Measurements from ENCODE around the gene ITGBL1.

ITGBL1 gene

DNA sequence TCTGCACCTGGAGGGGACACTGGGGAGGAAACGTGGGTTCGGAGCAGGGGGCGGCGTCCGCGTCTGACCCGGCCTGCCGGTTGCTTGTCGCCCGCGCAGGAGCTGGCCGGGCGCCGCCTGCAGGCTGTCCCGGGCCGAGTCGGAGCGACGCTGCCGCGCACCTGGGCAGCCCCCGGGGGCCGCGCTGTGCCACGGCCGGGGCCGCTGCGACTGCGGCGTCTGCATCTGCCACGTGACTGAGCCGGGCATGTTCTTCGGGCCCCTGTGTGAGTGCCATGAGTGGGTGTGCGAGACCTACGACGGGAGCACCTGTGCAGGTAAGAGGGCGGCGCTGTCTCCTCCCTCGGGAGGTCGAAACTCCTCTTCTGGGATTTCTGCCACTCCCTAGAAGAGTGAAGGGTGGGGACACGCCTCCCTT lies 1.3 kb downstream of the ITGBL1 start:
- no peak for DNase-seq

DNA sequence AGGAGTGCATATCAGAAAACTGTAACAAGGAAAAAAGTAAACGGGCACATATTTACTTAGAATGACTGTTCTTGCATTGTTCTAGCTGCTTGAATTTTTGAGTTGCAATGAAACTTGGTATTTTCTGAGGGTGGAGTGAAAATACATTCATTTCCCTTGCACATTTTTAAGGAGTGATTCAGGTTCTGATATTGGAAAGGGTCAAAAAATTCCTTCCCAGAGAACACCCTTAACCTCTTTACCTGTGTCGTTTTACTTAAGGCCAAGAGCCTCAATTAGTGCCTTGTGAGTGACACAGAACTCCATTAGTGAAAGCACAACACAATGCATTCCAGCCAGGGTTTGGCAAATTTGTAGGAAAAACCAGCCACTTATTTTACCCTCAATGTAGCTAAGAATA lies 2.3 kb downstream of the ITGBL1 start:
- DNase-seq: no peak

DNA sequence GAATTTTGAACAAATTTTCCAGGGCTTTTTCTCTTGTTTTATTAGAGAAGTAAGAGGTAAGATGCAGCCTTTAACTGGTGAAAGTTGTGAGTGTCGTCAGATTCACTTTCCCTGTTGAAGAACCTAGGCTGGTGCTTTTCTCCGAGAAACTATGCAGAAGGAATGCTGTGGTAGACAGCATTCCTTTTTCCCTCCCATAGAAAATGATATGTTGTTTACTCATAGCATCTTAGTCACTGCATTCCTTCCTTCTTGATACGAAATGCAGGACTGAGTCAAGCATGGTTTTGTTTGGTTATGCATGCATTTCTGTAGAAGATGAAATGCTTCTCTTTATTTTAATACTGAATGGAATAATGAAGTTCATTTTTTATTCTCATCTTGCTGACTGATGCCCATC lies 3.4 kb downstream of the ITGBL1 start:
- no peak for DNase-seq

DNA sequence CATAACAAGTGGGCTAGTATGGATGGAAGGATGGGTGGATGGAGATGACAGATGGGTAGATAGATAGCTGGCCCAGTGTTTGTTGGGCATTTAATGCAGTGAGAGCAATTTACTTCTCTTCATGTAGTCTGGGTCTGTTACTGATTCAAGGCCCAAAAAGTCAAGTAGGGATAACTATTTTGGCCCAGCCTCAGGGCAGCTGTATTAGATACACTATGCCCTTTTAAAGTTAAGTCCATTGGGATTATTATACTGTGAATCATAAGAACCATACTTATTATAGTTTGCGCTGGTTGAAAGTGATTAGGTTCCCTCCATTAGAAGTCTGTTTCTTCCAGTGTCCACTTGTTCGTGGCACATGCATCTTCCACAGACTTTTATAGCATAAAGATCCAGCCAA lies 4.7 kb downstream of the ITGBL1 start:
- DNase-seq: no peak

DNA sequence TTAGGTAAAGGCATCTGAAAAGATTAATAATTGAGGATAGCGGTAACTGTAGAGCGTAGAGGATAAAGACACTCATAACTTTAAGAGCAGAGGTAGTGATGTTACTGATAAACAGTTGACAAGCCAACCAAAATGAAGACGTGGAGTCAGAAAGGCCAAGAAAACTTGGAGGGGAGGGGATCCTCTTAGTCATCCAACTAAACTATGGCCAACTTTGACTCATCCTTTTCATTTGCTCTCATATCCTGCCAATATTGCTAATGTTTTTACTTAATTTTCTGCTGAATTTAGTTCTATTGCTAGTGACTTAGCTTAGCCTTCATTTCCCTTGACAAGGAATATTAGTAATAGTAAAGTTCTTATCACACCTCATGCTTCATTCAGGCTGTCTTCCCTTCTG lies 13.4 kb downstream of the ITGBL1 start:
- DNase-seq: no peak

DNA sequence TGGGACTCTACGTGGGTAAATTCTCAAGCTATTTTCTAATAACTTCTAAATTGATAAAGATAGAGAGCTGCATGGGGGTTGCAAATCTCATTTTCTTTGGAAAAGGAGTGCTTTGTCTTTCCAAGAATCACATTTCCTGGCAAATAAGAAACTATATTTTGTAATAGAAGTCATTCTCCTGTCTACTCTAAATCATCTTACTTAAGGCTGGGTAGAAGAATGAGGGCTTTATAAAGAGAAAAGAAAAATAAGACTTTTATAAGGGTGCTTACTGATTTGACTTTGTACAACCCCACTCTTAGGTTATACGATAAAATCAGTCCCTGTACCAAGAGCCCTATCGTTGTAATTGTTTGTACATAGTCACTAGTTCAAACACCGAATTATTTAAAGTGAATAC lies 14.9 kb downstream of the ITGBL1 start:
- DNase-seq: no peak

DNA sequence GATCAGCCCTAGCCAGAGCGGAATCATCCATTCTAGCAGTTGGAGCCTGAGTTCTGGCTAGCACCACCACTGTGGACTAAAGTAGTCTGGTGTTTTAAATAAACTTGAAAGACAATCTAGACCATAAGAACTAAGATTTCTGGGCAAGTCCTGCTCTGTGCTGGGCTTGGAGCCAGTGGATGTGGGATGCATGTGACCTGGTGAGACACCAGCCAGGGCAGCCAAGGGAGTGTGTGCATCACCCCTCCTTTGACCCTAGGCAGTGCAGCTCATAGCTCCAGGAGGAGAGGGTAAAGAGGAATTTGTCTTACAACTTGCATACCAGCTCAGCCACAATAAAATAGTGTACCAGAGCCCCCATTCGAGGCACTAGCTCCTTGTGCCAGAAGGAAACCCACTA lies 21.0 kb downstream of the ITGBL1 start:
- DNase-seq: no peak

DNA sequence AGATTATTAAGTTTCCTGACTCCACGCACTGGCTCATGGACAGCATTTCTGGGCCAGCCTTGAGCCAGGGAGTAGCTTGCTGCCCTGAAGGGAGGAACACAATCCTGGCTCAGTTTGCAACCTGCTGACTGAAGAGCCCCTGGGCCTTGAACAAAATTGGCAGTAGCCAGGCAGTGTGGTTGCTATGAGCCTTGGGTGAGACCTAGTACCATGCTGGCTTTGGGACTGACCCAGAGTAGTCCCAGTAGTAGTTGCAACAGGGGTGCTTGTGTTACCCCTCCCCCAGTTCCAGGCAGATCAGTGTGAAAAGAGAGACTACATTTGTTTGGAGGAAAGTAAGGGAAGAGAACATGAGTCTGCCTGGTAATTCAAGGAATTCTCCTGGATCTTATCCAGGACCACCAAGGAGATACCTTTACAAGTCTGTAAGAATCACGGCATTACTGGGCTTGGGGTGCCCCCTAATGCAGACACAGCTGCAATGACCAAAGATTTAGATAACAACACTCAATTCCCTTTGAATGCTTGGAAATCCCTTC lies 22.0 kb downstream of the ITGBL1 start:
- no peak for DNase-seq

DNA sequence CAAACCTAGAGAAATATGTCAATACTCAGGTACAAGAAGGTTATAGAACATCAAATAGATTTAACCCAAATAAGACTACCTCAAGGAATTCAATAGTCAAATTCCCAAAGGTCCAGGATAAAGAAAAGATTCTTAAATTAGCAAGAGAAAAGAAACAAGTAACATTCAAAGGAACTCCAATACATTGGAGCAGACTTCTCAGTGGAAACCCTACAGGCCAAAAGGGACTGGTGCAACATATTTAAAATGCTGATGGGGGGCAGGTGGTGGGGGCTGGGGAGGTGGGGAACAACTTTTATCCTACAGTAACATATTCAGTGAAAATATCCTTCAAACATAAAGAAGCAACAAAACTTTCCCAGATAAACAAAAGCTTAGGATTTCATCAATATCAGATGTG lies 23.1 kb downstream of the ITGBL1 start:
- no peak for DNase-seq

DNA sequence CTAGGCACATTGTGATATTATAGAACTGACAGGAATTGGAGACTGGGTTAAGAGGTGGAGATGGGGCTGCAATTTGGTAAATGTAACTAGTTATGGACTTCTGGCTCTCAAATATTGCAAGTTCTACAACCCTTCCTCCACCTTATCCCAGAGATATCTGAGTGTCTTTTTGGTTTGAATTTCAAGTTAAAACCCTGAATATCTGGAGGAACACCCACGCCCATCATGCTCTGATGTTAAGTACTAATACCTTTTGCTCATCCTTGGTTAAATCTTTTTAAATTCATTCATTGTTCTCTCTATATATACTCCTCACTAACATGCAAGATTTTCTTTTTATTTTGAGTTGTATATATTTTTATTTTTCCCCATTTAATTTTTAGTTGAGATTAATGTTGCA lies 28.9 kb downstream of the ITGBL1 start:
- DNase-seq: no peak

DNA sequence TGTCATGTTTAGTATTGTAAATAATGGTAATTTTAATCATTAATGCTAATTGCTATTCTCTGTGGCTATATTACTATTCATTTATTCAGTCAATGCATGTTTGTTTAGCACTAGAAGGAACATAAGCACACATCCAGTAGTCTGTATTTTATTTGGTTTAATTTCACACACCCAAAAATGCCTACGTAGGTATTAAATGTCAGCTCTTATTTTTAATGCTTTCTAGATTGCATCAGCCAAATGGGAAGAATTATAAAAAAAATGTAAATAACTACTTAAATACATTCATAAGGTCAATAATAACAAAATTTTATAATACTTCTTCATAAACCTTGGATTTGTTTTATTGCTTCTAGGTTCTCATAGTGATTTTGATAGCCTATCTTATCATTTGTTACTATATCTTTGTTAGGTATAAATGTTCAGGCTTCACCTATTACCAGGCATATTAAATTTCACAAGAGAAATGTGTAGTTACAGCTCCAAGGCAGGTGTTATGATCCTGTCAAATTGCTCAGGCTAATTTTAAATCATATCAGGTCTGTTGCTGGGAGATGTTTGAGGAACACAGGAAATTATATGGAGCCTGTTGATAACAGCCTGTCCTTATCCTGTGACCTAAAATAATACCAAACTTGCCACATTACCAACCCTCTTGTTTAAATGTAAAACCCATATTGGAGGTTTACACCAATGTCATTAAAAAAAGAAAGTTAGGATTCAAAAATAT lies 34.4 kb downstream of the ITGBL1 start:
- no peak for DNase-seq

DNA sequence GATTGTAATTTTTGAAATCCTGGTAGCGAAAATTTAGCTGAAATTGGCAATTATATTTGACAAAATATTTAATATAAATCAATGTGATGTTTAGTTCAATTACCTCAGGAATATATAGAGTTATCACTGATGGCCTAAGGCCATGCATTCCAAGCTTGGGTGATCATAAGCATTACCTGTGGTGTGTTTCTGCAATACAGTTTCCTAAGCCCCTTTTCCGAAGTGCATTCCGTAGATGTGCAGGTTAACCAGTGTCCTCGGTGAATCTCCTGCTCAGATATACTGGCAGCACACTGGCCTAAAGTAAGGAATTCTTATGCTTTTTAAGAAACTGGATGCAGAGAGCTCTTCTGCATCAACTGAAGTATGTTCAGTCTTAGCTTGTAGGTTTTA lies 35.0 kb downstream of the ITGBL1 start:
- no peak for DNase-seq

DNA sequence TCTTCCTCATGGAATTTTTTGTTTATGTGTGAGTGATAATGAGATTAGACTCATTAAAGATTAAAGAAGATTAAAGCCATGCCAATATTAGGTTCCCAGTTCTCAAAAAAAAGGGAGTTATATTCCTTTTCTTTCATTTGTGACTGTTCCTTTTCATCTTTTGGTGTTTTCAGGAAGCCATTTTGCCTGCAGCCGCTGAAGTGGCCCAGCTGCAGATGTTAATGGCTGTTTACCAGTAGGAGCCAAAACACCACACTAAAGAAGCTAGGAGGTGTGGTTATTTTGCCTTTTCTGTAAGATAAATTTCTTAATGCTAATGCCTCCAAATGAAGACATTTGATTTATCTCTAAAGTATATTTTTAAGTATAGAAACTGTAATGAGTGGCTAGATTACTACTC lies 36.3 kb downstream of the ITGBL1 start:
- no peak for DNase-seq

DNA sequence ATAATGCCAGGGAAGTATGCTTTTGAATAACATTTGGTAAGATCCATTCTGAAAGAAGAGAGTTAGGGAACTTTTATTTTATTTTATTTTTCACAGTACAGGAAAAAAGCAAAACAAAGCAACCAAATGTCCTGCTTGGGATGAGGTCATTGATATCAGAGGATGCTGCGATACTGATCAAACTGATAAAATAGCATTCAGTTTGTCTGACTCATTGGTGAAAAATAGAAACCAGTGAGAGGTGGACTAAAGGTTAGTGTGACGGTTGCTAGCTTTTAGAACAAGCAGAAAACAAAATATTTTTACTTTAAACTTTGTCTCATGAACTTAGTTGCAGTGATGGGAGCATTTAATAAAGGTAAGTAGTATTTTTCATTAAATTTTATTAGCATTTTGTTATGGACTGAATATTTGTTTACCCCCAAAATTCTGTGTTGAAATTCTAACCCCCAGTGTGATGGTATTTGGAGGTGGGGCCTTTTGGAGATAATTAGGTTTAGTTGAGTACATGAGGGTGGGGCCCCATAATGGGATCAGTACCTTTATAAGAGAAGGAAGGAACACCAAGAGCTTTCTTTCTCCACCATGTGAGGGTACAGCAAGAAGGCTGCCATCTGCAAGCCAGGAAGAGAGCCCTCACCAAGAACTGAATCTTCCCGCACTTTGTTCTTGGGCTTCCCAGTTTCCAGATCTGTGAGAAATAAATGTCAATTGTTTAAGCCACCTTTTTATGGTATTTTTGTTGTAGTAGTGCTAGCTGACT lies 37.3 kb downstream of the ITGBL1 start:
- DNase-seq: no peak

DNA sequence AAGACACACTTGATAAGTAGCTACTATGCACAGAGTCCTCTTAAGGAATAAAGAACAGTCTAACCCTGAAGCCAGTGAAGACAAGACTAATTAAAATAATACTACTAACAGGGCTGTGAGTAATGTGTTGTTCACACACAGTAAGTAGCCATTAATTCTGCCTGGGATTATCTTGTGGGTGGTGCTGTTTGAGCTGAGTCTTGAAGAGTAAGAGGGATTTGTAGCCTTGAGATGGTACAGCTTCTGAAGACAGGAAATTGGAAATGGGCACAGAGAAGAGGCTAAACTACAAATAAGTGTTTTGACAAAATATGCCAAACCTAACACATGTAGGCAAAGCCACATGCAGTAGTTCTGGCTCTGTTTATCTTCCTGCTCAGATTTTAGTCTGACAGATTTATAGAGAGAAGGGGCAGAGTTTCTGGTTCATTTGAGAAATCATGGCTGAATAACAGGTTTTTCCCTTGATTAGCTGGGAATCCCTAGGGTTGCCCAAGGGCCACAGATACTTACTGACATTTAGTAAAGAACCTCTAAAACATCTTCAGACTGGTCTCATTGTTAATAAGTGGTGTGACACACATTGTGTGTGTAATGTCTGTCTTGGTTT lies 38.0 kb downstream of the ITGBL1 start:
- DNase-seq: no peak

DNA sequence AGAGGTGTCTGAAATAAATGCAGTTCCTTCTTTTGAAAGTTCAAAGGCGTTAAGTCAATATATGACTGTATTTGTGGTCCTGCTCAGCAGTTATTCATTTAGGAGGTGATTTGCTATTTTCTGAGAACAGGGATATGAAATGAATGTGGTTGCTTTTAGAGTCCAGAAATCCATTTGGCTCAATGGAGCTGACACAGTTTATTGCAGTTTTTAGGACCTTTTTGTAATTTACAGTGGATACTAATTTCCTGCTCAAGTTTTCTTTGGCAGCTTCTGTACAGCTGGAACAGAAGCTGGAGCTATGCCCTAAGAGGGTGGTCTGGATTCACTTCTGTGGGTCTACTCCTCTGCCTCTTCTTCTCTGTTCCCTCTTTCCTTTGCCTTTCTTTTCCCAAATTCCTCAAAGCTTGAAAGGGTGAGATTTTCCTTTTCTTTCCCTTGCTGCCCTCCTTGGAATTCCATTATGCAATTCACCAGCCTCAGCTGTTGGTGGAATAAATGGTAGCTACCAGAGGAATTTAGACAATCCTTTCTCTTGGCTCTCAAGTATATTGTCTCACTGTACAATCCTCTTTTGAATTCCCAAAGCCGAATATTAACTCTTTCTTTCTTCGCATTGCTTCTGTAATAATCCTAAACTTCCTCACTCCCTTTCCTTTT lies 39.9 kb downstream of the ITGBL1 start:
- no peak for DNase-seq

DNA sequence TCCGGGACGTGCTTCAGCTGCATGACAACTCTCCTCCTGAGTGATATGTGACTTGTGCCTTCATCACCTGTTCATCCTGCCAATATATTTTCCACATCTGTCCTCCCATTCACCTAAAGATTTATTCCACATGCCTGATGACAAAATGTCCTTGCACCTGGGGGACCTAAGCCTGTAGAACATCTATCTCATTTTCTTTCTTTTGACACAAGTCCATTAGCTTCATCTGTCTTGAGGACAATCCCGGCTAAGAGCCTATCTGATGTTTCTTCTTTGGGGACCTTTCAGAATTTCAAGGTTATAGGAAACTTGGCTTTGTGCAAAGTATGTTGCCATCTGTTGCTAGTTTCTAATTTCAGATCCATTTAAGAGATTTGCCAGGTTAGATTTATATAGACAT lies 41.1 kb downstream of the ITGBL1 start:
- DNase-seq: no peak

DNA sequence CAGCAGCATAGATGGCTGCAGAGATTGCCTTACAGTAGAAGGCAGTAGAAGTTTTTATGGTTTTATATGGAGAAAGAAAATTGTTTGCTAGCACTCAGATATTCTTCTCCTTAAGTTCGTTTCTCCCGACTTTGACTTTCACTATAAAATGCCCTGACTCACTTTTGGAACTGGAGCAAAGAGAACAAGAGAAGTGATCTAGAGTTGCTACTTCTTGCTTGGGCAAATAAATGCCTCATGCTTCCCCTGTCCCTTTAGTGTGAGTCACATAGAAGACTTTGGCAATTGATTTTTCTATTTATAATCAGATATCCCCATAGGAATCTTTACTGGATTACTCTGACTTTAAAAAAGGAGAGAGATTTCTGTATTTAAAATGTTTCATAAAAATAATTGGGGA lies 46.9 kb downstream of the ITGBL1 start:
- DNase-seq: no peak

DNA sequence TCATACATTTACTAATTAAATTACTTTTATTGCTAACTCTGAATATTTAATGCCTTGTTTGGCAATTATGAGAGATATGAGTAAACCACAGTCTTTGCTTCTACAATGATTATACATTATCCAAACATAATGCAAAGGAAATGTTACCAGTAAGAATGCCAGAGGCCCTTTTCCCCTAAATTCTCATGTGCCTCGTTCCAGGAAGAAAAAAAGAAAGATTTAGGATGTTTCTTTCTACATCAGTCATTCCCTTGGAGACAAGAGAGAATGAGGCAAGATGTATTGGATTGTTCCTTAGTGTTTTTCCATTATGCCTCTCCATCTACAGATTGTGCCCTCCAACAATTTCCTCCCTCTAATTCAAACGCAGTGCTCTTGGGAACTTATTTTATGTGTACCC lies 50.1 kb downstream of the ITGBL1 start:
- no peak for DNase-seq

DNA sequence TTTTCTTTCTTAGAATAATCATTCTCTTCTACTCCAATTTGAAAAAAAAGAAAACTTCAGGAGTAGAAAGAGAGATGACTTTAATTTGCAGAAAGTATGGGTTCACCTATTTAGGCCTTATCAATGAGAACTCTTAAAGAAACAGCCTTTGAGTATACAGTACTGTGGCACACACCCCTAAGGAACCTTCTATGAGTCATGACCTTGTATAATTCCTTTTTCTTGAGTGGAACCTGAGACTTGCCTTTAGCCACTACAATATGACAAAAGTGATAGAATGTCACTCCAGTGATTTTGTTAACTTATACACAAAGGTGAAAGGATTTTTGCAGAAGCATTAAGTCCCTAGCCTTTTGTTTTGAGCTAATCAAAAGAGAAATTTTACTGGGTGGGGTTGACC lies 58.7 kb downstream of the ITGBL1 start:
- DNase-seq: no peak

DNA sequence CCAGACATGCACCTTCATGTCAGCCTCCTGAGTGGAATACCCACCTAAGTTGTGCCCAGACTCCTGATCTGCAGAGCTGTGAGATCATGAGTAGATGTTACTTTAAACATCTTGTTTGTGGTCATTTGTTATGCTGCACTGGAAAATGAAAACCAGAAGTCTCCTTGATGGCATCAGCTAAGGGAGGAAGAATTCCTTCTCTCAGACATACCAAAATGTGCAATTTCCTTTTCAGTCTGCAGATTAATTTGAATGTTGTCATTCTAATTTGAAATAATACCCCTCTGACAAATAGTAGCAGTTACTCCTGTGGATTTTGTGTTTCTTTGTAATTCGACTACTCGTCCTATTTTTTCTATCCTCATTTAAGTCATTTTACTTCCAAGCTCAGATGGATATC lies 59.3 kb downstream of the ITGBL1 start:
- DNase-seq: no peak

DNA sequence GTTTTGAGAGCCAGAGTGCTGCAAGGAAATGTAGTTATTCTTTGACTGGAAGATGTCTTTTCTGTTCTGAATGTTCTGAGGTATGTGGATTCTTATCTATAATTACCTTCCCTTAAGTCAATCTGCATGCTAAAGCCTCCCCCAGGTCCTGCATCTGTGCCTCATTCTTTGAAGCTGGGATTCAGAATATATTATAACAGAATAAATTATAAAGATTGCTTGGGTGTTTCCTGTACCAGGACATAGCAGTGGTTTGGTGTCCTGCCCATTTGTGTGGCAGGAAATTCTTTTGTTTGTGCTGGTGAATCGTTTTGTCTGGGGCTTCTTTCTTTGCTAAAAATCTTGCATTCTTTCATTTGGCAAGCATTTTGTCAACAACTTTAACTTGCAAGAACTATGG lies 60.2 kb downstream of the ITGBL1 start:
- DNase-seq: no peak

DNA sequence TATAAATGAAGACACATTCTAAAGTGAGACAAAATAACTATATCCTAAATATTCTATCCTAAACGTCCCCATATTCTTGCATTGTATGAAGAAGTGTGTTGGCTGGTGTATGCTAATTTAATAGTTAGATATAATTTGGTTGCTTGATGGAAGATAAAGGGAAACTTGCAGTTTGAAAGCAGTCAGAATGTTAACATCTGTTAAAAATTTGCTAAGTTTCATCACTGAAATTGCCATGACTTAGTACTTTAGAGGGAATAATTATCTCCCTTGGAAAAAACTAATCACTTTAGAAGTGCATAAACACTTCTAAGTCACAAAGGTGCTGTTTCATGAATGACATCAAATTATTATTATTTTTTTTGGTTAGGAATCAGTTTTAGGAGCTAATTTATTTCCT lies 61.6 kb downstream of the ITGBL1 start:
- DNase-seq: no peak
